Stimulated activated CD4-positive, alpha-beta T cell treated with anti-CD3 and anti-CD28 coated beads, Interleukin-15, amount 100 ng/mL, for 1 hour (primary cell): ENCODE measurements around the gene ADARB1.

Source experiments
- DNase-seq, 2 donors: peaks; one replicate each; pipeline ENCODE4 v3.0.0-alpha.2; 2020; ENCODE audit warnings: low read depth in 1 of 2, low spot score in 1 of 2

The ADARB1 gene

DNA sequence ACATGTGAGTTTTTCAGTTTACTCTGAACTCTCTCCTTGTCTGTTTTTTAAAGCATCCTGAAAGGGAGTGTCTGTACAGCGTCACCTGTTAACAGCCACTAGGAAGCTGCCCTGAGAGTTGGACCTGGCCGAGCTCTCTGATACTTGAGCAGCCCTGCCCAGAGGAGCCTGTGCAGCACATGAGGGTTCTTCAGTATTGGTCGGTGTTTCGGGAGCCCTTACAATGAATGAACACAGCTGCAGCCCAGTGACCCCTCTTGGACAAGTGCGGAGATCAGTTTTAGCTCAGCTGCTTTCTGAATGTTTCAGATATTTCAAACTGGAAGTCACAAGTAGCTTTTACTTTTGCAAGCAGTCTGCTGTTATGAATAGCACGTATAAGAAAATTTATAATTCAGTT is 39.2 kb downstream of the ADARB1 start:
- DNase-seq: no peak

DNA sequence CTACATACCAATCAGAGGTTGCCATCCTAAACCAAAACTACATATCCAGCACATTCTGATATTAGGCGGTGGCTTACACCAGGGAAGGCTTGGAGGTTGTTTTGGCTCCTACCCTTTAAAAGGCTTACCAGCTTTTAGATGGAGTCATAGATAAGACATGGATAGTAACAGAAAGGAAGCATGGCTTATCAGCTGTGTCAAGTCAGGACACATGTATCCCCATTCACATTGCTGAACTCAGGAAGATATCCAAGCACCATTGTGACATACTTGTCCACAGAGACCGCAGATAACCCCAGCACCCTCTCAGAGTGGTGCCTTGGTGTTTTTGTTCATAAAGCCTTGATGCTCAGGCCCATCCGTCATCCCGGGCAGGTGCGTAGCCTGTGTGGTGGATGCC is 39.7 kb downstream of the ADARB1 start:
- no peak for DNase-seq

DNA sequence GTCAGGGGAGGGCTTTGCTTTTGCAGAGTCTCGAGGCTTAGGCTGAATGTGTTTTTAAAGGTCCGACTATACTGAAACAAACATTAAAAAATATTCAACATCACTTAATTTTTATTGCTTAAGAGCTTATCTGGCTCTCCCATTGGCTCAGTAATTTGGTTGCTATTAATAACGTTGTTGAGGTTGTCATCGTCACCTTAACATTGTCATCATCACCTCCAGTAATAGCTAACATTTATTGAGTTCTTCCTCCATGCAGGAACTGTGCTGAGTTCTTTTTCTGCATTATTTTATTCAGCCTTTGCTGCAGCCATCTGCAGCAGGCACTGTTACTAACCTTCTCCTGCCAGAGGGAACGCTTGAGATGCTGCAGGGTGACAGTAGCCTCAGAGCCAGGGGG is 40.1 kb downstream of the ADARB1 start:
- DNase-seq: no peak

DNA sequence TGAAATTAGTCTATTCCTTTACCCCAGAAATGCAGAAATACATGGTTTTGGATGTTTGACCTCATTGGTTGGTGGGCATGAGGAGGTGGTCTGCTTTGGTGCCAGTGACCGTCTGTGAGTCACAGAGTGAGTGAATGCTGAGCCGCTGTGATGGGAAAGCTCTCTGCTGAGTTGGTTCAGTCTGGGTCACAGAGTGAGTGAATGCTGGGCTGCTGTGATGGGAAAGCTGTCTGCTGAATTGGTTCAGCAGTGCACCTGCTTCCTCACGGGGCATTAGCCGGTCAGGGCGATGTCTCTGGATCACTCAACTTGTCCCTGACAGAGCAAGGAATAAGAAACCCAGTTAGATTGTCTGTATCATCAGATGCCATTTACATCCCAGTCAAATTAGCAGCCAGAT is 40.8 kb downstream of the ADARB1 start:
- no peak for DNase-seq

DNA sequence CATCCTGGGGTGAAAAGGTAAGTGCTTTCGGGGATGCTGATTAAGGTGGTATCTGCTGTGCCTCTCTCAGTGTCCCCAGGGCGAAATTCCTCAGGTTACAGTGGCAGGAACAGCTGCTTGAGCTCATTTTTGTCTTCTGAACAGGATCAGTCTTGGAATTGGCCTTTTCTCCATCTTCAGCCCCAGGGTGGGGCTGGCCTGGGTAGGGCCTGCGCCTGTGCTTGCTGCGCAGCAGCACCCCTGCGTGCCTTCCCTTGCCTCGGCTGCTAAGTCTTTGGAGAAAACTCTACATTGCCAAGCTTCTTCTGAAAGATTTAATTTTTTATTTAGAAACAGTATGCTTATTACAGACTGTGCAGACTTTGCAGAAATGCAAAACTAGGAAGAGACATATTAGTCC is 41.7 kb downstream of the ADARB1 start:
- DNase-seq: no peak

DNA sequence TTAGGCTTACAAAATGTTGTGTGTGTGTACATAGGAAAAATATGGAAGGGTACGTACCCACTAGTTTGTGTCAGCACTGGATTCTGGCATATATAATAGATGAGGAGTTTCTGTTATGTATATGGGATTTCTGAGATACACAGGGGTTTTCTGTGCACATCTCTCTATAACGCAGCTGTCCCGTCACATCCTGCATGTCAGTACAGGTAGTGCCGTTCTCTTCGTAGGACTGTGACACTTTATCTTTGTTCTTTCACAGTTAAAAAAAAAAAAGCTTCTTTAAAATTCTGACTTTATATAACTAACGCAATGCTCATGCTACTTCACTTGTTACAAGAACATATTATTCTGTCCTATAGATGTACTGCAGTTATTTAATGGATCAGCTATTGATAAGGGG is 42.9 kb downstream of the ADARB1 start:
- DNase-seq: no peak

DNA sequence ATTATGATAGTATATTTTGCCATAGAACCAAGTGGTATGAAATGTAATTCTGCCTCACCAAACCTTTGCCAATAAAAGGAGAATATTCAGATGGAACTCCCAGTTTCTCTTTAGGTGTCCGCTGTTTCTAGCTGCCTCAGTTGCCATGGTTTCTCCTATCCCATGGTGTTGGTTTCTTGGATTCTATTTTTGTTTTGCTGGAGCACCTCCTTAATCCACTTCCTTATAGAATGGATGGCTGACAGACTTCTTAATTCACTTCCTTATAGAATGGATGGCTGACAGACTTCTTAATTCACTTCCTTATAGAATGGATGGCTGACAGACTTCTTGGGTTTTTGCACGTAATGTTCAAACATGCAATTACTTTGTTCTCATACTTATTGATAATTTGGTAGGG is 43.7 kb downstream of the ADARB1 start:
- no peak for DNase-seq

DNA sequence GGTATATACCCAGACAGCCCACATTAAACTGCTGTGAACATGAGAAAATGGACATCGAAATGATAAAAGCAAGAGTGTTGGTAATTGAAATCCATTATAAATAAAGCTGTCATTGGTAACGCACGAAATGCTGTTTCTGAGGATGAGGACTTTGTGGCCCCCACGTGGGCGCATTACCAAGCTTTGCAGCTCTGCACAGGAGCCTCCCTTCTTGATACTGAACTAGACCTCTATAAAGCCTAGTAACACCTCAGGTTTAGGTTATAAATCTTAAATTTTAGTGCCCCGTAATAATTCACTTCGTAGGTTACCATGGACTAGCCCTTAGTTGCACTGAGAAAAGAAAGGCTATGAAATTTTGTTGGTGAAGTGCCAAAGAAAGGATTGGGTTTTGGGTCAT is 45.4 kb downstream of the ADARB1 start:
- DNase-seq: no peak

DNA sequence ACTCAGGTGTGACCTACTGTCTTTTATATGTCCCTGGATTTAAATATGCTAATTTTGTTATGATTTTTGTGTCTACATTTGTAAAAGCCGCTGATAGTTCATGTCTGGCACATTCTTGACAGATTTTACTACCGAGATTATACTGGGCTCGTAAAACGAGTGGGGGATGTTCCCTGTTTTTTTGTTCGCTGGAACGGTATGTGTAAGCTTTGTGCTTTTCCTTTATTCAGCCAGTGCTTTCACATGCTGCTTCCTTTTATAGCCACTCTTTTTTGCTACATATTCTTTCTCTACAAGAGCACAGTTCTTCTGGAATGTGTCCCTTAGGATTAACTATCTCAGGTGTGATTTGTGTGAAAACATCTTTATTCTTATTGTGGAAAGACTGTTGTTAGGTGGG is 46.6 kb downstream of the ADARB1 start:
- DNase-seq: no peak

DNA sequence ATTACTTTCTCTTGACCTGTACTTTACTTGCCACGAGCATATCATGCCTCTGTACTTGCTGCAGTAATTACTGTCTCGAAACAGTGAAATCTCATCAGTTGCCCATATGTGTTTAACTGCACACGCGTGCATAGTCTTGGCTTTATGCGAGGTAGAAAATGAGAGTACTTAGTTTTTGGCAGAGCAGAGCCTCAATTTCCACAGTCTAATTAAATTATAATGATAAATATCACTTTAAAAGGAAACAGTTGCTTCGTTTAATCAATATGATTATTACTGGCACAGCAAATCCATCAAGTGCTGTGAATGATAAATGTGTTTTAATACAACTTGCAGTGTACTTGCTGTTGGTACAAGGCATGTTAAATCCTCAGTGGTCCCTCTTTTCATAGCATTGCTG is 47.6 kb downstream of the ADARB1 start:
- DNase-seq: no peak

DNA sequence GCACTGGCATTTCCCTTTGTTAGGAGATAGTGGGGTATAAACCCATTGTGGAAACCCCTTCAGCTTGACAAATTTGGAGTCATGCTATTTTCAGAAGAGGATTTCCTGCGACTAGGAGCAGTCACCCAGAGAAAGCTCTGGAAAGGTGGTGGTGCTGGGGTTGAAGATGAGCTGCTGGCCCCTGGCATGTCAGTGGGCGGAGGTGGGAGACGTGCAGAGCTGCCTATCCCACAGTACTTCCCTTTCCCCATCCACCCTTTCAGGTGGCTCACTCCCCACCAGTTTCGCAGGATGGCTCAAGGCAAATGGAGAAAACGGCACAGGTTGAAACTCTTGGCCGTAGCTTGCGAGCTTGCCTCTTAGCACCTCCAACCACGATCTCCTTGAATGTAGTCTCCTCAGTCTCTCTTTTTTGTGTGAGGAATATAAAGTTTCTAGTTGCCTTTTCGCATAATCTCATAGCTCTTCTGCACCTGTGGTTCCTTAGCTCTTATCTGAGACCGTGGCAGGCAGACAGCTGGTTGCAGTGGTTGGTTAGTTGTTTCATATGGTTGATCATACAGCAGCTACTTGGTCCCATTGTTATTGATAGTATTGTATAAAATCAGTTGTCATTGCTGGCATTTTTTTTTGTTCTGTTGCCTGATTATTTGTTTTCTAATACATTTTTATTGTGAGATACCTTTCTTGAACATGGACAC is 48.2 kb downstream of the ADARB1 start:
- DNase-seq: no peak

DNA sequence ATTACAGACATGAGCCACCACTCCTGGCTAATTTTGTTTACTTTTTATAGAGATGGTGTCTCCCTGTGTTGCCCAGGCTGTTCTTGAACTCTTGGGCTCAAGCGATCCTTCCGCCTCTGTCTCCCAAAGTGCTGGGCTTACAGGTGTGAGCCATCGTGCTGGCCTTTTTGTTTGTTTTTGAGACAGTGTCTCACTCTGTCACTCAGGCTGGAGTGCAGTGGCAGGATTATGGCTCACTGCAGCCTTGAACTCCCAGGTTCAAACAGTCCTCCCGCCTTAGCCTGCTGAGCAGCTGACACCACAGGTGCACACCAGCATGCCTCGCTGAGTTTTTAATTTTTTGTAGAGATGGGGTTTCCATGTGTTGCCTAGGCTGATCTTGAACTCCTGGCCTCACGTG is 49.1 kb downstream of the ADARB1 start:
- DNase-seq: no peak

DNA sequence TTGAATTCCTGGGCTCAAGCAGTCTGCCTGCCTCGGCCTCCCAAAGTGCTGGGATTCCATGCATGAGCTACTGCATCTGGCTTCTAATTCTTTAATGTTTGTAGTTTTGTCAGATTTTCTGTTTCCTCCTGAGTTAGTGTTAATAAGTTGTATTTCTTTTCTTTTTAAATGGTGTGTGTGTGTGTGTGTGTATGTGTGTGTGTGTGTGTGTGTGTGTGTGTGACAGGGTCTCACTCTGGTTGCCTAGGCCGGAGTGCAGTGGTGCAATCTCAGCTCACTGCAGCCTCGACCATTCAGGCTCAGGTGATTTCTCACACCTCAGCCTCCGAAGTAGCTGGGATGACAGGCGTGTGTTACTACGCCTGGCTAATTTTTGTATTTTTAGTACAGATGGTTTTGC is 50.2 kb downstream of the ADARB1 start:
- DNase-seq: no peak

DNA sequence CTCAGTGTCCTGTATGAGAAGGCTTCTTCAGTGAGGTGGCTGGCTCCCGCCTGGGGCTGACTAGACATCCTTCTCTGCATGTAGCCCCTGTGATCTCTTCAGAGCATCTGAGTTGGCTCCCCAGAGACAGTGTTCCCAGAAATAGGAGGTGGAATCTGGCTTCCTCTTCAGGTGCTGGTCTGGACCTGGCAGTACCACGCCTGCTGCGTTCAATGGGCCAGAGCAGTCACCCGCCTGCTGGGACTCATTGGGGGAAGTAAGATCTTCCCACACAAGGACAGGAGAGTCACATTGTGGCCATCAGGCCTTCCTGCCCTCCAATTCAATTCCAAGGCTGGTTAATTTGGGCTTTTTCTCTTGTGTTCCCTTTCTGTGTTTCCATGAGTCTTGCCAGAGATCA is 51.0 kb downstream of the ADARB1 start:
- no peak for DNase-seq

DNA sequence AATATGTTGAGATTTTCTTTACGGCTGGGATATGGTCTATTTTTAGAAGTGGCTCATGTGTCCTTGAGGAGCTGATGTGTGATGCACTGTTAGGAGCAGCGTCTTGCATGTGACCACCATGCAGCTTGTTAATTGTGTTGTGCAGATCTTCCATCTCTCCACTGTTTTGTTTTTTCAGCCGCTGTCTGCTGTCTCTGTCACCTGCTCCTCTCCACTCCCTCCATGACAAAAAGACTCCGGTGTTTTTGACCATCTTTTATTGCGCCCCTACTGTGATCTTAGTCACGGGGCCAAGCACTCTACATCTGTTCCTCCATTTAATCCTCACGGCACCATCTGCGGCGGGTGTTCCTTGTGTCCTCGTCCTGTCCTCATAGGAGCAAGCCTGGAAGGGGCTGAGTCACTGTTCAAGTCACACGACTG is 51.8 kb downstream of the ADARB1 start:
- no peak for DNase-seq

DNA sequence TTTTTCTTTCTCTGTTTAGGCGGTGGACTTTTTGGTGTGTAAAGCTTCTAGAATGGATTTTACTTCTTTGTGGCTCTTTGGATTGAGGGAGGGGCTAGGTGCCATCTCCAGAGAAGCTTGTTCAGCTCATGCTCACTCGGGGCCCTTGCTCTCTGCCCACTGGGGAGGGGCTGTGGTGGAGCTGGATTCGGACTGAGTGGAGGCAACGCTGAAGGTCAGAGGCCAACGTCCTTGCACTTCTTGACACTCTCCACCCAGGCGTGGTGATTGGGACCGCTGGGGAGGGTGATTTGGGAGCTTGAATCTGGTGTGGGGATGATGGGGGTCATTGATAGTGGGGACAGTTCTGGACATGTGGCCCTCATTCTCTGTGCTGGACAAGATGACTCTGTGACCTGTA is 52.6 kb downstream of the ADARB1 start:
- DNase-seq: no peak

DNA sequence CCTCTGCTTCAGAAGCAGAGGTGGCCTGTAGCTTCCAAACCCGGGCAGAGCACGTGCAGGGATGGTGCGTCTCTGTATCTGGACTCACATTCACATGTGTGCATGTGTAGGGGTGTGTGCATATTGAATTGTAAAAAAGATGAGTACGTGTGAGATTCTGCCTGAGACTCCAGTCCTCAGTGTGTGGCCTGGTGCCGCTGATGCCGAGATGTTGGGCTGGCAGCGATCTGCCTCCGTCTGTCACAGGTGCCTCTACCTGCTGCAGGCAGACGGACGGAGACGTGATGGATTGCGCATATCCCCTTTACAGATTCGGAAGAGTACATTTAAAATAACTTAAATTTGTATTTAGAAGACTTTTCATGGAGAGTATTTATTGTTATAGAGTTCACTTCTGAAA is 53.6 kb downstream of the ADARB1 start:
- DNase-seq: no peak

DNA sequence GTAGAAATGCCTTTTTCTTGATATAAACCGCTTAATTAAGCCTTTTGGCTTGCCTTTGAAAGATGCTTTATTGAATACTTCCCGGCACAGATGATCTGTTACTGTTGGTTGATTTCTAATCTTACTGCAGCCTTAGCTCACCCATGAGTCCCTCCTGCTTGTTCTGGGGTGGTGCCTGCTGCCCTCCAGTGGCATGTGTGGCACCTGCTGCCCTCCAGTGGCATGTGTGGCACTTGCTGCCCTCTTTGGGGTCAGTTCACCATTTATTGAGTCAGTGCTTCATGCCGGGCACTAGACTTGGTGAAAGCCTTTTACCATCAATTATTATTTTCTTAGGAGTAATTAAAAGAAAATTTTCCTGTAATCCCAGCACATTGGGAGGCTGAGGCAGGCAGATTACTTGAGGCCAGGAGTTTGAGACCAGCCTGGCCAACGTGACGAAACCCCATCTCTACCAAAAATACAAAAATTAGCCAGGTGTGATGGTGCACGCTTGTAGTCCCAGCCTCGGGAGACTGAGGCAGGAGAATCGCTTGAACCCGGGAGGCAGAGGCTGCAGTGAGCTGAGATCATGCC is 54.3 kb downstream of the ADARB1 start:
- DNase-seq: peak; percentile 54 to 56

DNA sequence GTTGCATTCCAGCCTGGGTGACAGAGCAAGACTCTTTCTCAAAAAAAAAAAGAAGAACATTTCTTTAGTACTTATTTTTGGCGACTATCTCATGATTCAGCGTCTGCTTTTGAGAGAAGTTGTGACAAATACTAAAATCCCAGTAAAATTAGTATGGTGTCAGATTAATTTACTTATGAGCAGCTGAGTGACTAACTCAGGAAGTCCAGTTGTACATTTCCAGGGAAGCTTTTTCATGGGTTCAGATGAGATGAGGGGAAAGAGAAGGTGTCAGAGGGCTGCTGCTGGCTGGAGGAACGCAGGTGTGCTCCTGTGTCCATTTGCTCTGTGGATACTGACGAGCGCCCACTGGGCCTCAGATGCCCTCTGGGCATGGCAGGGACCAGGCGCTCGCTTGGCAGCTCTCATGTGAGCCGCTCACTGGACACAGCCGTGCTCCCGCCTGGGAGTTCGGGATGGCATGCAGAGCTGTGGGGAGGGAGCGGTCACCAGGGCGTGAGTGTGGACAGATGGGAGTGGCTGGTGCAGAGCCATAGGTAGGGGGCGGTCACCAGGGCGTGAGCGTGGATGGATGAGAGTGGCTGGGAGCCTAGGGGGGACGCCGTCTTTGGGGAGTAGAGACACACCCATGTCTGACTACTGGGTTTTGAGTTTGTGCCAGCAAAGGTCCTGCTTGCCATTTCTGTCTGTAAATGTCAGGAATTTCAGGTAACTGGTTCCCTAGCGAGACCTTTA is 55.0 kb downstream of the ADARB1 start:
- no peak for DNase-seq

DNA sequence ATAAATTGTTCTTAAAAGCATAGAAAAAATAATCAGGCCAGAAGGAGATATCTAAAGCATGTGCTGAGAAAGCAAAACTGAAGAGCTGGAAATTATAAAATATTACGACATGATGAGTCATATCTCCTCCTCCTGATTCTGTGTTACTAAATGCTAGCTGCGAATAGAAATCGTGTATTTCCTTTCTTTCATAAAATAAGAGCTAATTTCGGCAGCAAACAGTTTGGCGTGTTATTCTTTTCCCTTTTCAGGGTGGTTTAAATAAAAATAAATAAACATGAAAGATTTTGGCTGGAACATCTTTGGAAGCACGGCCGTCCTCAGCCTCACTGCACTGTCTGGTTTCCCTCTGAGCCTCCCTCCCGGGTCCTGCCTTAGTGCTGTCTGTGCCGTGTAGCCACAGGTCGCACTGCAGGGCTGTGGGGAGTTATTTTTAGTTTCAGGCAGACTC is 56.0 kb downstream of the ADARB1 start:
- no peak for DNase-seq

DNA sequence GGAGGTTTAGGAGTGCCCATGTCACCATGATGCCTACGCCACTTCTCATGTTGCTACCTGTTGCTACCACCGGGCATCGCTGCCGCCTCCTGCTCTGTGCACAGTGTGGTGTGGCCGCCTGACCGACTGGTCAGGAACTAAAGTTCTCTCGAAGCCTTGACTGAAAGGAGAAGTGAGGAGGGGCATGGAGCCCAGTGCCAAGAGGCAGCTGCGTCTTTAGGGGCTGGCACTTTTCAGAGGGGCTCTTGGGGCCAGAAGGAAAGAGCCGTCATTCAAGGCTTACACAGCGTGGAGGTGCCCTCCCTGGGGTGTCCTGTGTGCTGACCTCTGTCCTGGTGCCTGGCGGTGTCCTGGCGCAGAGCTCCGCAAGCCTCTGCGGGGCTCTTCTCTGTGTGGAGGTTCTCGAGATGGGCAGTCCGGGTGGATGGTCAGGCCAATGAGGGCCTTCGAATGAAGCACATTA is 57.2 kb downstream of the ADARB1 start:
- DNase-seq: no peak

DNA sequence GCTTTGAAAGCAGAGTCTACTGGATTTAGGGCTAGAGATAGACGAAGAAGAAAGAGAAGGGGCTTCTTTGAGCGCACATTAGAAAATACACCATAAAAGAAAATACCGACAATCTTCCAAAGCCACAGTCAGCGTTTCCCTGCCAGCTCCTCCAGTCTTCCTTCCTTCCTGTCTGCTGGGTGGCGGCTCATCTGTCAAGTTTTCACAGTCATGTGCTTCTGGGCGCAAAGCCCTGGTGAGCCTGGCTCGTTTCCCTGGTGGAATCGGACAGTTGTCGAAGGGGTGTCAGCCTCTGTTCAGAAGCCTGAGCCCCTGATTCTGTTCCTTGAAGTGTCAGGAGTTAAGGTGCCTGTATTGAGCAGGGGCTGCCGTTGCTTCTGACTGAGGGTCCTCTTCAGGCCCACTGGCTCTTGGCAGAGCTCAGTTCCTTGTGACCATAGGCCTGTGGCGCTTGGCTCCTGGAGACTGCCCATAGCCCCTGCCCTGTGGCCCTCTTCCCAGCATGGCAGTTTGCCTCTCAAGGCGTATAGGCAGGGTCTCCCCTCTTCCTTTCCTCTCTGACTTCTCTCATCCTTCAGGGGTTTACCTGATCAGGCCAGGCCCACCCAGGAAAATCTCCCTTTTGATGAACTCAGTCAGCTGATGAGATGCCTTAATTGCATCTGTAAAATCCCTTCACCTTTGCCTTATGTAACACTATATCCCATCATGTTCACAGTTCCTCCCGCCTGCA is 58.6 kb downstream of the ADARB1 start:
- DNase-seq: no peak
